Rectal smooth muscle tissue (tissue), 1 donor: ENCODE results near the gene TMEM186.

ENCODE experiments used
- H3K27ac ChIP-seq: one replicate; pipeline ENCODE4 v1.7.0; 2013; ENCODE audit warnings: low read depth, low read length, inconsistent platforms
- H3K27me3 ChIP-seq: one replicate; pipeline ENCODE4 v1.7.0; 2013; ENCODE audit warnings: low read length; ENCODE audit not compliant: control insufficient read depth, insufficient read depth
- H3K36me3 ChIP-seq: one replicate; pipeline ENCODE4 v1.7.0; 2013; ENCODE audit warnings: low read length; ENCODE audit not compliant: control insufficient read depth, insufficient read depth
- H3K4me1 ChIP-seq: one replicate; pipeline ENCODE4 v1.7.0; 2013; ENCODE audit warnings: low read length; ENCODE audit not compliant: control insufficient read depth, insufficient read depth
- H3K4me3 ChIP-seq: one replicate; pipeline ENCODE4 v1.7.0; 2013; ENCODE audit warnings: low read length
- H3K9ac ChIP-seq: one replicate; pipeline ENCODE4 v1.7.0; 2013; ENCODE audit warnings: low read length

Gene TMEM186

DNA sequence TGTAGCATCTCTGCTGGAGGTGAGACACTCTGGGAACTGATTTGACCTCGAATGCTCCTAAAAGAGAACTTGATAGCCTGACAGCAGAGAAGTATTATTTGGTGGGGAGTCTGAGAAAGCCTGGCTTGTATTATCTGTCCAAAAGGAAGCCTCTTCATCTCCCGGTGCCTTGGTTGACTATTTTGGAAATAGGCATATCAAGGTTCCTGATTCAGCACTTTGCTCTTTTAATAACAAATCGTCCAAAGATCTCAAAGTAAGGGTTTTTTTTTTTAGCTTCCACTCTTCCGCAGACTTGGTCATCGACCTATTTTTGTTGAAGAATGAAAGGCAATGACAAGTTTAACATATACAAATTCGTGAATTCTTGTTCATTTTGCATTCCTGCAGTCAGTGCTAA lies 14.8 kb downstream of the TMEM186 start:
- no peaks in the 10 kb centered on the region for H3K4me1 ChIP-seq
- H3K27me3 ChIP-seq = no peaks in the 10 kb centered on the region
- H3K27ac ChIP-seq = no peak overlapping the region
- H3K4me3 ChIP-seq = no peak overlapping the region
- no peak overlapping the region for H3K9ac ChIP-seq
- H3K36me3 ChIP-seq = peaks cover 3% of the 10 kb centered on the region

DNA sequence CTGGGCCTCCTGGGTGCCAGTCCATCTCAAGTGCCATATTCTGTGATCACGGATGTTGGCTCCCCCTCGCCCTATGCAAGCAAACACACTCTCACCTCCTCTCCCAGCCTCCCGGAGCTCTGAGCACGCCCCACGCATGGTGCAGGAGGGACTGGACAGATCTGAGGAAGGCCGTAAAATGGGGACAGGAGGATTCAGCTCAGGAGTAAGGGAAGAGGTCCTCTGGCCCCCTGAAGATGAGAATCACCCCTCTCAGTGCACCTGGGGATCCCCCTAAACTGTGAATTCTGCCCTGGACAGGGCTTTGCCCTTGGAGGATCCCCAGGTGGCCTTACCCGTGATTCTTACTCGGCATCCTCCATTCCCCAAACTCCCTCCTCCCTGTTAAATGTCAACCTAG lies 15.6 kb downstream of the TMEM186 start:
- H3K9ac ChIP-seq = no peak overlapping the region
- no peaks in the 10 kb centered on the region for H3K27me3 ChIP-seq
- H3K36me3 ChIP-seq = peaks cover 3% of the 10 kb centered on the region
- H3K4me1 ChIP-seq = no peaks in the 10 kb centered on the region
- H3K4me3 ChIP-seq = no peak overlapping the region
- H3K27ac ChIP-seq = no peak overlapping the region

DNA sequence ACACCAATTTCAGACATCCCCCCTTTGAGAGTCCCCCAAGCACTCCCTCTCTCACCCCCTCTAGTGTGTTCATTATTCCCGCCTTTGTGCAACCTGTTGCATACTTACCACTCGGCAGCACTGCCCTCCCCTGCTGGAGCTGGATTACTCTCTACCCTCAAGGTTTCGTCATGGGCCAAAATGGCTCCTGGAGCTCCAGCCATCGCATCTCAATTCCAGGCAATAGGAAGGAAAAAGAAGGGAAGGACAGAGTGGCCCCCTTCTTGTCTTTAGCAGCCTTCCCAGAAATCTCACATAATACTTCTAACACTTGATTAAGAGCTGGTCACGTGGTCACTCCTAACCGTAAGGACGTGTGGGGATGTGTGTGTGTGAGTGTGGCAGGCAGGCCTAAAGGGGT lies 20.2 kb downstream of the TMEM186 start:
- Histone ChIP-seq H3K27ac (no peak overlapping the region), H3K36me3 (peaks cover 6% of the 10 kb centered on the region), H3K27me3 (no peaks in the 10 kb centered on the region)

DNA sequence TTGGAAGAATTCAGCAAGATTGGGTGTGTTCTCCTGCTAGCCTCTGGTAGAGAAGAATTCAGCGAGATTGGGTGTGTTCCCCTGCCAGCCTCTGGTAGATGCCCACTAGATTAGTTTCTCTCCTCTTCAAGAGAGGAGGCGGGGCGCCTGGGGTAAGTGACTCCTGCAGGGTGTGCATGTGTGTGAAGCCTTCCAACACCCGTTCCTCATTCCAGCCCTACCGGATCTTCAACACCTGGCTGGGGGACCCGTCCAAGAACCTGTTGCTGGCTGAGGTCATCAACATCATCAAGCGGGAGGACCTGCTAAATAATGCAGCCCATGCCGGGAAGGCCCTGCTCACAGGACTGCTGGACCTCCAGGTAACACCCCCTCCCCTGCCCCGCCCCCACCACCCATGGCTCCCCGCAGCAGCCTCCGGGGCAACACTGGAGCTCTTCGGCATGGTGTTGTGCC lies 21.3 kb downstream of the TMEM186 start:
- H3K36me3 ChIP-seq = peaks cover 6% of the 10 kb centered on the region
- no peaks in the 10 kb centered on the region for H3K27me3 ChIP-seq

More for the DNA sequence above, 20.2 kb downstream of the TMEM186 start:
- no peaks in the 10 kb centered on the region for H3K4me1 ChIP-seq
- H3K4me3 ChIP-seq = no peak overlapping the region
- H3K9ac ChIP-seq = no peak overlapping the region

DNA sequence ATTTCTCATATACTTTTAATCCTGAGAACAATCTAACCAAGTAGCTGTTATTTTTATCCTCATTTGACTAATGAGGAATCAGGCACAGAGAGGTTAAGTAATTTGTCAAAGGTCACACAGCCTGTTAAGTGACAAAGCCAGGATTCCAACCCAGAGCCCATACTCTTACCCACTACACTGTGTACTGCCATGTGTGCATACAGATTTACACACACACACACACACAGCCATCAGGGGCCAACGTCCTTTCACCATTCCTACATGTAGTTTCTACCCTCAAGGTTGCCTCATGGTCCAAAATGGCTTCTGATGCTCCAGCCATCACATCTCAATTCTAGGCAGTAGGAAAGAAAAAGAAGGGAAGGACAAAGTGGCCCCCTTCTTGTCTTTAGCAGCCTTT lies 22.1 kb downstream of the TMEM186 start:
- Histone ChIP-seq H3K36me3 (peaks cover 3% of the 10 kb centered on the region), H3K27ac (no peak overlapping the region), H3K9ac (no peak overlapping the region), H3K4me1 (no peaks in the 10 kb centered on the region), H3K27me3 (no peaks in the 10 kb centered on the region), H3K4me3 (no peak overlapping the region)

More for the DNA sequence above, 21.3 kb downstream of the TMEM186 start:
- H3K4me3 ChIP-seq = no peak overlapping the region
- H3K4me1 ChIP-seq = no peaks in the 10 kb centered on the region
- H3K9ac ChIP-seq = no peak overlapping the region
- H3K27ac ChIP-seq = no peak overlapping the region

DNA sequence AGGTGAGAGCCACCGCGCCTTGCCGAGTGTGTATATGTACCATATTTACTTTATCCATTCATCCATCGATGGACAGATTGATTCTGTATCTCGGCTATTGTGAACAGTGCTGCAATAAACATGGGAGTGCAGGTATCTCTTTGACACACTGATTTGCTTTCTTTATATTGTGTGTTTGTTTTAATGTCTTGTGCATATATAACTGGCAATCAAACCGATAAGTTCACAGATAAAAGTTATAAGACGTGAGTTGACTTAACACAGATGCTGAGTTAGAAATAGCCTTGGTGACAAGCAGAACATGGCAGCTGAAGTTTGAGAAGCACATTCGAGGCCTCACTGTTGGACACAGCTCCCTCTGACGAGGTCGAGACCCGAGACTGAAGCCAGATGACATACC lies 23.2 kb downstream of the TMEM186 start:
- no peaks in the 10 kb centered on the region for H3K4me1 ChIP-seq
- no peak overlapping the region for H3K4me3 ChIP-seq
- no peaks in the 10 kb centered on the region for H3K27me3 ChIP-seq
- peaks cover 3% of the 10 kb centered on the region for H3K36me3 ChIP-seq
- no peak overlapping the region for H3K9ac ChIP-seq
- no peak overlapping the region for H3K27ac ChIP-seq

DNA sequence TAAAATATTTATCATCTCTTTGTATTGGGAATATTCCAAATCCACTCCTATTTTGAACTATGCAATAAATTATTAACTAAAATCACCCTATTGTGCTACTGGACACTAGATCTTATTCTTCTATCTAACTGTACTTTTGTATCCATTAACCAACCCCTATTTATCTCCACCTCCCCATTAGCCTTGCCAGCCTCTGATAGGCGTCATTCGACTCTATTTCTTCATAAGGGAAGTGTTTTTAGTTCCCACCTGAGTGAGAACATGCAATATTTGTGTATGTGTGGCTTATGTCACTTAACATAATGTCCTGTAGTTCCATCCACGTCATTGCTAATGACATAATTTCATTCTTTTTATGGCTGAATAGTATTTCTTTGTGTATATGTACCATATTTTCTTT lies 23.9 kb downstream of the TMEM186 start:
- H3K4me3 ChIP-seq = no peak overlapping the region
- no peaks in the 10 kb centered on the region for H3K27me3 ChIP-seq
- H3K4me1 ChIP-seq = no peaks in the 10 kb centered on the region
- no peak overlapping the region for H3K9ac ChIP-seq
- H3K36me3 ChIP-seq = peaks cover 3% of the 10 kb centered on the region
- H3K27ac ChIP-seq = no peak overlapping the region

DNA sequence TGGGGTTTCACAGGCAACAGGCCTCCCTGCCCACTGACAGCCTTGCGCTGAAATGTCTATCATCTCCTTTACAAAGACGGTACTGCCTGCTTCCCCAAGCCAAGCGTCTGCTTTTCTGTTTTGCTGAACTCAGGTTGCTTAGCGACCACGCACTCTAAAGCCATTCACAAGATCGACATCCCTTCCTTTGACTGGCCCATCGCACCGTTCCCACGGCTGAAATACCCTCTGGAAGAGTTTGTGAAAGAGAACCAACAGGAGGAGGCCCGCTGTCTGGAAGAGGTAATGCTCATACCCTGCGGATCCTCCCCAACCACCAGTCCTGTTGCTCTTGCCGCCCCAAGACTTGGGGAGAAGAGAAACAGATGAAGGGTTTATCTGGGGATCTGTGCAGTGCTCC lies 28.7 kb downstream of the TMEM186 start:
- H3K4me3 ChIP-seq = no peak overlapping the region
- no peak overlapping the region for H3K9ac ChIP-seq
- H3K27ac ChIP-seq = no peak overlapping the region
- H3K36me3 ChIP-seq = peaks cover 4% of the 10 kb centered on the region
- no peaks in the 10 kb centered on the region for H3K27me3 ChIP-seq
- no peaks in the 10 kb centered on the region for H3K4me1 ChIP-seq

DNA sequence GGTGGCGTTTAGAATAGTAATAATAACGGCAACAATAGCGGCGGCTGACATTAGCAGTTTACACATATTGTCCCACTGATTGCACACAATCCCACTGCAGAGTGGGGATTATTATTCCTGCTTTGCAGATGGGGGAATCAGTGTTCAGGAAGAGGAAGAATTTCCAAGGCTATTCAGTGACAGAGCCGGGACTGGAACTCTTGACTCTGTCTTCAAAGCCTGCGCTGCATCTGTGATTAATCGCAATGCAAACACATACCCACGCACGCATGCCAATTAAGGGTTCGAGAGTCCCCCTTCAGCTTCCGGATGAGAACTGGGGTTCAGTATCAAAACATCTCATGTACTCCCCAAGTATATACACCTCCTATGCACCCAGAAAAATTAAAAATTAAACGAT lies 29.2 kb downstream of the TMEM186 start:
- H3K4me1 ChIP-seq = no peaks in the 10 kb centered on the region
- H3K4me3 ChIP-seq = no peak overlapping the region
- no peak overlapping the region for H3K27ac ChIP-seq
- H3K9ac ChIP-seq = no peak overlapping the region
- H3K36me3 ChIP-seq = peaks cover 4% of the 10 kb centered on the region
- no peaks in the 10 kb centered on the region for H3K27me3 ChIP-seq

DNA sequence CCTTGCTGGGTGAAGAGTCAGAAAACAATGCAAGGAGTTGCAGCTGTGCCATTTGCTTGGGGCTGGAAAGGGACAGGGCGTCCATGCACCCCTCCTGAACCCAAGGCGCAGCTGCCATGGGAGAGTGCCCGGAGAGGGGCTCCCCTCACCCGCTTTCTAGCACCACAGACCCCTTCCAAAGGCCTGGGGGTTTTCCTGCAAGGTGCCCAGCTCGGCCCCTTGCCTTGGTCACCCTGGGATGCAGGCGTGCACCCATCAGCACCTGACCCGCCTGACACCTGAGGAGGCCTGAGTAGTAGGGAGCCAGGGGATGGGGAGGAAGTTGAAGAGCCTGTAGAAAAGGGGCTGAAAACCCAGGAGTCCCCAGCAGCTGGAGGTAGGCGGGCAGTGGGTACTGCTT lies 30.3 kb downstream of the TMEM186 start:
- Histone ChIP-seq H3K9ac (no peak overlapping the region), H3K4me1 (no peaks in the 10 kb centered on the region), H3K4me3 (no peak overlapping the region), H3K27ac (no peak overlapping the region), H3K27me3 (no peaks in the 10 kb centered on the region), H3K36me3 (peaks cover 2% of the 10 kb centered on the region)

DNA sequence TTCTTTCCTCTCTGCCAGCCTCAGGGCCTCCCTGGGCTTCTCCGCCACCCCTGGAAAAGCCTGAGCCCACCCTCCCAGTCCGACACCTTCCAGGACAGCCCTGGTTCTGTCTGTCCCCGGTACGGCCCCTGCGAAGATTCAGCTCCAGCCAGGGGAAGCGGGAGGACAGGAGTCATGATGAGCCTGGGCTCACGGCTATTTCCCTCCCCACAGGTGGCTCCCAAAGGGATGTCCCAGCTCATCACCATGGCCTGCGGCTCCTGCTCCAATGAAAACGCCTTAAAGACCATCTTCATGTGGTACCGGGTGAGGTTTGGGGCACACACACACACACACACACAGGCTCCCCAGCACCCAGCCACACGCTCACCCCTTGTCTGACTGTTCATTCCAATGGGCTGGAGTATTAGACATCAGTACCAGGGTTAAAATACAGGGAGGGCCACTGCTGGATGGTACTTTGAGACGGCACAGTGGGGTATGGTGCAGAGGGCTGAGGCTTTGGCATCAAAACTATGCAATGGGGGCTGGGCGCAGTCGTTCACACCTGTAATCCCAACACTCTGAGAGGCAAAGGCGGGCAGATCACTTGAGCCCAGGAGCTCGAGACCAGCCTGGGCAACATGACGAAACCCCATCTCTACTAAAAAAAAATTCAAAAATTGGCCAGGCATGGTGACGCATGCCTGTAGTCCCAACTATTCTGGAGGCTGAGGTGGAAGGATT lies 32.8 kb downstream of the TMEM186 start:
- peaks cover 2% of the 10 kb centered on the region for H3K36me3 ChIP-seq
- no peaks in the 10 kb centered on the region for H3K27me3 ChIP-seq
- H3K4me3 ChIP-seq = no peak overlapping the region
- H3K27ac ChIP-seq = no peak overlapping the region
- H3K4me1 ChIP-seq = no peaks in the 10 kb centered on the region
- no peak overlapping the region for H3K9ac ChIP-seq

DNA sequence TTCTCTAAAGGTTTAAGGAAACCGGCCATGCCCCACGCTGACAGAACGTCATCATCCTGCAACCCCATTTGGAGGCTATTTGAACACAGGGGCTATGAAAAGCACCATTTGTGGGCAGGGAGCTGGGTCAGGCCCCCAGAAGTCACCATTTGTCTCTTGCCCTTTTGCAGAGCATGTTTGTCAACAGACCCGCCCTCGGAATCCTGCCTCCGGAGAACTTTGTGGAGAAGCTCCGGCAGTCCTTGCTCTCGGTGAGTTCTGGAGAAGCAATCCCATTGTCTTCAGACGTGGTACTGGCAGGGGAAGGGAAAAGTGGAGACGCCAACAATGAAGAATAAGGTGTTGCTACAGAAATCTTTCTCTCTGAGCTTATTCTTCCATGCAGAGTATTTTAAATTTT lies 33.5 kb downstream of the TMEM186 start:
- no peak overlapping the region for H3K9ac ChIP-seq
- no peaks in the 10 kb centered on the region for H3K4me1 ChIP-seq
- no peak overlapping the region for H3K4me3 ChIP-seq
- peaks cover 2% of the 10 kb centered on the region for H3K36me3 ChIP-seq
- no peaks in the 10 kb centered on the region for H3K27me3 ChIP-seq
- no peak overlapping the region for H3K27ac ChIP-seq

DNA sequence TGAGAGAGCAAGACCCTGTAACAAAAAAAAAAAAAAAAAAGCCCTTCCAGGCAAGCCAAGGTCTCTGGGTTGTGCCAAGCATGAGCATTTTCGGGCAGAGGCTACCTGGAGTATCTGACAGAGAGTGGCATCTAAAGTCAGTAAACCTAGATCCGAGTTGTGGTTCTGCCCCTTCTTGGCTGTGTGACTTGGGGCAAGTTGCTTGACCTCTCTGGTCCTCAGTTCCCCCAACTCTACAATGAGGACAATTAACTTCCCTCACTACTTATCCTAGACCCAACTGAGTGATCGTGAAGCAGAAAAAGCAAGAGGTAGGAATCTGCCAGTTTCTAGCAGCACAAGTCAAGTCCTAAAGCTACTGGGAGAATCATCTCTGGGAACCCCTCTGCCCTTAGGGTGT lies 34.4 kb downstream of the TMEM186 start:
- H3K4me1 ChIP-seq = no peaks in the 10 kb centered on the region
- H3K27ac ChIP-seq = no peak overlapping the region
- H3K36me3 ChIP-seq = peaks cover 2% of the 10 kb centered on the region
- no peaks in the 10 kb centered on the region for H3K27me3 ChIP-seq
- no peak overlapping the region for H3K4me3 ChIP-seq
- no peak overlapping the region for H3K9ac ChIP-seq
